GM23338 (cell line): ENCODE results near the gene CBLL2.

Experiments
- CREB1 ChIP-seq: fragments of 250-450 bp; sonication (Bioruptor Pico); IDR thresholded peaks from 2 replicates; pipeline ENCODE4 v1.5.0; 2020; ENCODE audit warnings: low read depth, mild to moderate bottlenecking, moderate library complexity
- EZH2 ChIP-seq: fragments of 200-600 bp; sonication (generic); IDR thresholded peaks from one replicate; pipeline ENCODE4 v1.8.0; 2017; ENCODE audit warnings: antibody characterized with exemption, mild to moderate bottlenecking, low read depth; ENCODE audit not compliant: unreplicated experiment
- EZH2phosphoT487 ChIP-seq: fragments of 200-600 bp; sonication (generic); IDR thresholded peaks from one replicate; pipeline ENCODE4 v1.8.1; 2018; ENCODE audit warnings: antibody characterized with exemption; ENCODE audit not compliant: unreplicated experiment
- JUNB ChIP-seq: IDR thresholded peaks from one replicate; pipeline ENCODE4 v1.6.1; 2016; ENCODE audit warnings: antibody characterized with exemption; ENCODE audit not compliant: unreplicated experiment
- NANOG ChIP-seq: IDR thresholded peaks from 2 replicates; pipeline ENCODE4 v1.6.1; 2016; ENCODE audit warnings: antibody characterized with exemption, borderline replicate concordance
- POLR2AphosphoS5 ChIP-seq: IDR thresholded peaks from 2 replicates; pipeline ENCODE4 v1.6.1; 2016; ENCODE audit warnings: antibody characterized with exemption, low read depth
- STAT1 ChIP-seq: IDR thresholded peaks from one replicate; pipeline ENCODE4 v1.6.1; 2016; ENCODE audit warnings: antibody characterized with exemption; ENCODE audit not compliant: unreplicated experiment
- ZNF114 ChIP-seq: fragments of 250-450 bp; sonication (Bioruptor Pico); IDR thresholded peaks from 2 replicates; pipeline ENCODE4 v1.5.0; 2020; ENCODE audit warnings: mild to moderate bottlenecking, moderate library complexity
- ZNF331 ChIP-seq: fragments of 250-450 bp; sonication (Bioruptor Pico); IDR thresholded peaks from 2 replicates; pipeline ENCODE4 v1.5.0; 2020; ENCODE audit warnings: low read depth, mild to moderate bottlenecking, moderate library complexity
- TF ChIP-seq, protein P1 (sequence below), 2 experiments: fragments of 200-600 bp in 1 of 2; sonication (generic) in 1 of 2; conservative IDR thresholded peaks; 2 replicates each; pipeline versions ENCODE4 v1.5.1 to v1.6.1; 2016 to 2017; ENCODE audit warnings: antibody characterized with exemption in 2 of 2, low read depth in 2 of 2, mild to moderate bottlenecking in 2 of 2, moderate library complexity in 1 of 2
- TF ChIP-seq, protein P2 (sequence below): IDR thresholded peaks from one replicate; pipeline ENCODE4 v1.6.1; 2018; ENCODE audit warnings: antibody characterized with exemption; ENCODE audit not compliant: unreplicated experiment
- TF ChIP-seq, protein P3 (sequence below): IDR thresholded peaks from 2 replicates; pipeline ENCODE4 v1.6.1; 2016; ENCODE audit warnings: antibody characterized with exemption
- TF ChIP-seq, protein P4 (sequence below): fragments of 250-450 bp; sonication (Bioruptor Pico); IDR thresholded peaks from 2 replicates; pipeline ENCODE4 v1.5.0; 2020; ENCODE audit warnings: mild to moderate bottlenecking, moderate library complexity

DNA sequence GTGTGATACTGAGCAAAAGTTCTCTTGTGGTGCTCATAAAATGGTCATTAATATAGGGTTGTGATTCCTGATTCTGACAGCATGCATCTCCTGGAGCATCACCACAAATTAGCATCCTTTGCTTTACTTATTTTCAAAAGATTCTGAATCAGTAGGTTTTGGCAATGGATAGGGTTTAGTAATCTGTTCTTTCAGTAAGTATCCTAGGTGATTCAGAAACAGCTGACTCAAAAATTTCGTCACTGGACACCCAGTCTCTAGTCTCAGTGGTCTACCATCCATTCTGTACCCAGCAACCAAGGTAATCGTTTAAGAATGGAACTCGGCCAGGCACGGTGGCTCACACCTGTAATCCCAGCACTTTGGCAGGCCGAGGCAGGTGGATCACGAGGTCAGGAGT is 4.1 kb downstream of the CBLL2 start:
- TF ChIP-seq EZH2phosphoT487 (no peak), EZH2 (no peak), POLR2AphosphoS5 (no peak), JUNB (no peak), CREB1 (CRISPR knock-in tag) (no peak), ZNF331 (CRISPR knock-in tag) (no peak), STAT1 (no peak), ZNF114 (CRISPR knock-in tag) (no peak), NANOG (no peak)
- TF ChIP-seq, protein P1, sequence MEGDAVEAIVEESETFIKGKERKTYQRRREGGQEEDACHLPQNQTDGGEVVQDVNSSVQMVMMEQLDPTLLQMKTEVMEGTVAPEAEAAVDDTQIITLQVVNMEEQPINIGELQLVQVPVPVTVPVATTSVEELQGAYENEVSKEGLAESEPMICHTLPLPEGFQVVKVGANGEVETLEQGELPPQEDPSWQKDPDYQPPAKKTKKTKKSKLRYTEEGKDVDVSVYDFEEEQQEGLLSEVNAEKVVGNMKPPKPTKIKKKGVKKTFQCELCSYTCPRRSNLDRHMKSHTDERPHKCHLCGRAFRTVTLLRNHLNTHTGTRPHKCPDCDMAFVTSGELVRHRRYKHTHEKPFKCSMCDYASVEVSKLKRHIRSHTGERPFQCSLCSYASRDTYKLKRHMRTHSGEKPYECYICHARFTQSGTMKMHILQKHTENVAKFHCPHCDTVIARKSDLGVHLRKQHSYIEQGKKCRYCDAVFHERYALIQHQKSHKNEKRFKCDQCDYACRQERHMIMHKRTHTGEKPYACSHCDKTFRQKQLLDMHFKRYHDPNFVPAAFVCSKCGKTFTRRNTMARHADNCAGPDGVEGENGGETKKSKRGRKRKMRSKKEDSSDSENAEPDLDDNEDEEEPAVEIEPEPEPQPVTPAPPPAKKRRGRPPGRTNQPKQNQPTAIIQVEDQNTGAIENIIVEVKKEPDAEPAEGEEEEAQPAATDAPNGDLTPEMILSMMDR (conservative IDR thresholded peaks at IDR 0.05; ENCODE audit: low read depth in 2 of 2), result no peak
- TF ChIP-seq, protein P2, sequence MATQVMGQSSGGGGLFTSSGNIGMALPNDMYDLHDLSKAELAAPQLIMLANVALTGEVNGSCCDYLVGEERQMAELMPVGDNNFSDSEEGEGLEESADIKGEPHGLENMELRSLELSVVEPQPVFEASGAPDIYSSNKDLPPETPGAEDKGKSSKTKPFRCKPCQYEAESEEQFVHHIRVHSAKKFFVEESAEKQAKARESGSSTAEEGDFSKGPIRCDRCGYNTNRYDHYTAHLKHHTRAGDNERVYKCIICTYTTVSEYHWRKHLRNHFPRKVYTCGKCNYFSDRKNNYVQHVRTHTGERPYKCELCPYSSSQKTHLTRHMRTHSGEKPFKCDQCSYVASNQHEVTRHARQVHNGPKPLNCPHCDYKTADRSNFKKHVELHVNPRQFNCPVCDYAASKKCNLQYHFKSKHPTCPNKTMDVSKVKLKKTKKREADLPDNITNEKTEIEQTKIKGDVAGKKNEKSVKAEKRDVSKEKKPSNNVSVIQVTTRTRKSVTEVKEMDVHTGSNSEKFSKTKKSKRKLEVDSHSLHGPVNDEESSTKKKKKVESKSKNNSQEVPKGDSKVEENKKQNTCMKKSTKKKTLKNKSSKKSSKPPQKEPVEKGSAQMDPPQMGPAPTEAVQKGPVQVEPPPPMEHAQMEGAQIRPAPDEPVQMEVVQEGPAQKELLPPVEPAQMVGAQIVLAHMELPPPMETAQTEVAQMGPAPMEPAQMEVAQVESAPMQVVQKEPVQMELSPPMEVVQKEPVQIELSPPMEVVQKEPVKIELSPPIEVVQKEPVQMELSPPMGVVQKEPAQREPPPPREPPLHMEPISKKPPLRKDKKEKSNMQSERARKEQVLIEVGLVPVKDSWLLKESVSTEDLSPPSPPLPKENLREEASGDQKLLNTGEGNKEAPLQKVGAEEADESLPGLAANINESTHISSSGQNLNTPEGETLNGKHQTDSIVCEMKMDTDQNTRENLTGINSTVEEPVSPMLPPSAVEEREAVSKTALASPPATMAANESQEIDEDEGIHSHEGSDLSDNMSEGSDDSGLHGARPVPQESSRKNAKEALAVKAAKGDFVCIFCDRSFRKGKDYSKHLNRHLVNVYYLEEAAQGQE, result no peak
- TF ChIP-seq, protein P3, sequence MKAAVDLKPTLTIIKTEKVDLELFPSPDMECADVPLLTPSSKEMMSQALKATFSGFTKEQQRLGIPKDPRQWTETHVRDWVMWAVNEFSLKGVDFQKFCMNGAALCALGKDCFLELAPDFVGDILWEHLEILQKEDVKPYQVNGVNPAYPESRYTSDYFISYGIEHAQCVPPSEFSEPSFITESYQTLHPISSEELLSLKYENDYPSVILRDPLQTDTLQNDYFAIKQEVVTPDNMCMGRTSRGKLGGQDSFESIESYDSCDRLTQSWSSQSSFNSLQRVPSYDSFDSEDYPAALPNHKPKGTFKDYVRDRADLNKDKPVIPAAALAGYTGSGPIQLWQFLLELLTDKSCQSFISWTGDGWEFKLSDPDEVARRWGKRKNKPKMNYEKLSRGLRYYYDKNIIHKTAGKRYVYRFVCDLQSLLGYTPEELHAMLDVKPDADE, result no peak
- TF ChIP-seq, protein P4, sequence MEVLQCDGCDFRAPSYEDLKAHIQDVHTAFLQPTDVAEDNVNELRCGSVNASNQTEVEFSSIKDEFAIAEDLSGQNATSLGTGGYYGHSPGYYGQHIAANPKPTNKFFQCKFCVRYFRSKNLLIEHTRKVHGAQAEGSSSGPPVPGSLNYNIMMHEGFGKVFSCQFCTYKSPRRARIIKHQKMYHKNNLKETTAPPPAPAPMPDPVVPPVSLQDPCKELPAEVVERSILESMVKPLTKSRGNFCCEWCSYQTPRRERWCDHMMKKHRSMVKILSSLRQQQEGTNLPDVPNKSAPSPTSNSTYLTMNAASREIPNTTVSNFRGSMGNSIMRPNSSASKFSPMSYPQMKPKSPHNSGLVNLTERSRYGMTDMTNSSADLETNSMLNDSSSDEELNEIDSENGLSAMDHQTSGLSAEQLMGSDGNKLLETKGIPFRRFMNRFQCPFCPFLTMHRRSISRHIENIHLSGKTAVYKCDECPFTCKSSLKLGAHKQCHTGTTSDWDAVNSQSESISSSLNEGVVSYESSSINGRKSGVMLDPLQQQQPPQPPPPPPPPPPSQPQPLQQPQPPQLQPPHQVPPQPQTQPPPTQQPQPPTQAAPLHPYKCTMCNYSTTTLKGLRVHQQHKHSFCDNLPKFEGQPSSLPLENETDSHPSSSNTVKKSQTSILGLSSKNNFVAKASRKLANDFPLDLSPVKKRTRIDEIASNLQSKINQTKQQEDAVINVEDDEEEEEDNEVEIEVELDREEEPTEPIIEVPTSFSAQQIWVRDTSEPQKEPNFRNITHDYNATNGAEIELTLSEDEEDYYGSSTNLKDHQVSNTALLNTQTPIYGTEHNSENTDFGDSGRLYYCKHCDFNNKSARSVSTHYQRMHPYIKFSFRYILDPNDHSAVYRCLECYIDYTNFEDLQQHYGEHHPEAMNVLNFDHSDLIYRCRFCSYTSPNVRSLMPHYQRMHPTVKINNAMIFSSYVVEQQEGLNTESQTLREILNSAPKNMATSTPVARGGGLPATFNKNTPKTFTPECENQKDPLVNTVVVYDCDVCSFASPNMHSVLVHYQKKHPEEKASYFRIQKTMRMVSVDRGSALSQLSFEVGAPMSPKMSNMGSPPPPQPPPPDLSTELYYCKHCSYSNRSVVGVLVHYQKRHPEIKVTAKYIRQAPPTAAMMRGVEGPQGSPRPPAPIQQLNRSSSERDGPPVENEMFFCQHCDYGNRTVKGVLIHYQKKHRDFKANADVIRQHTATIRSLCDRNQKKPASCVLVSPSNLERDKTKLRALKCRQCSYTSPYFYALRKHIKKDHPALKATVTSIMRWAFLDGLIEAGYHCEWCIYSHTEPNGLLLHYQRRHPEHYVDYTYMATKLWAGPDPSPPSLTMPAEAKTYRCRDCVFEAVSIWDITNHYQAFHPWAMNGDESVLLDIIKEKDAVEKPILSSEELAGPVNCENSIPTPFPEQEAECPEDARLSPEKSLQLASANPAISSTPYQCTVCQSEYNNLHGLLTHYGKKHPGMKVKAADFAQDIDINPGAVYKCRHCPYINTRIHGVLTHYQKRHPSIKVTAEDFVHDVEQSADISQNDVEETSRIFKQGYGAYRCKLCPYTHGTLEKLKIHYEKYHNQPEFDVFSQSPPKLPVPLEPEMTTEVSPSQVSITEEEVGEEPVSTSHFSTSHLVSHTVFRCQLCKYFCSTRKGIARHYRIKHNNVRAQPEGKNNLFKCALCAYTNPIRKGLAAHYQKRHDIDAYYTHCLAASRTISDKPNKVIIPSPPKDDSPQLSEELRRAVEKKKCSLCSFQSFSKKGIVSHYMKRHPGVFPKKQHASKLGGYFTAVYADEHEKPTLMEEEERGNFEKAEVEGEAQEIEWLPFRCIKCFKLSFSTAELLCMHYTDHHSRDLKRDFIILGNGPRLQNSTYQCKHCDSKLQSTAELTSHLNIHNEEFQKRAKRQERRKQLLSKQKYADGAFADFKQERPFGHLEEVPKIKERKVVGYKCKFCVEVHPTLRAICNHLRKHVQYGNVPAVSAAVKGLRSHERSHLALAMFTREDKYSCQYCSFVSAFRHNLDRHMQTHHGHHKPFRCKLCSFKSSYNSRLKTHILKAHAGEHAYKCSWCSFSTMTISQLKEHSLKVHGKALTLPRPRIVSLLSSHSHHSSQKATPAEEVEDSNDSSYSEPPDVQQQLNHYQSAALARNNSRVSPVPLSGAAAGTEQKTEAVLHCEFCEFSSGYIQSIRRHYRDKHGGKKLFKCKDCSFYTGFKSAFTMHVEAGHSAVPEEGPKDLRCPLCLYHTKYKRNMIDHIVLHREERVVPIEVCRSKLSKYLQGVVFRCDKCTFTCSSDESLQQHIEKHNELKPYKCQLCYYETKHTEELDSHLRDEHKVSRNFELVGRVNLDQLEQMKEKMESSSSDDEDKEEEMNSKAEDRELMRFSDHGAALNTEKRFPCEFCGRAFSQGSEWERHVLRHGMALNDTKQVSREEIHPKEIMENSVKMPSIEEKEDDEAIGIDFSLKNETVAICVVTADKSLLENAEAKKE, result no peak
